ENCODE results near the gene BRPF3.

Gene BRPF3

GRCh38 chr6:36248980-36249379 lies 52.4 kb downstream of the BRPF3 start:
- no peaks in the 10 kb centered on the region for H3K9me3 Mint-ChIP-seq
- H3K27me3 Mint-ChIP-seq: peaks cover 7% of the 10 kb centered on the region
- H3K36me3 Mint-ChIP-seq (ENCODE audit: low read depth): no peaks in the 10 kb centered on the region
- peaks cover 54% of the 10 kb centered on the region for H3K4me1 Mint-ChIP-seq (ENCODE audit: low read depth)
- intact Hi-C loops (cut with micrococcal nuclease): no loop called here
- H3K4me3 Mint-ChIP-seq: no peak overlapping the region
- H3K27ac Mint-ChIP-seq: no peak overlapping the region

- Mint-ChIP-seq H3K4me1 (ENCODE audit: low read depth) (peaks cover 49% of the 10 kb centered on the region), H3K27me3 (peaks cover 7% of the 10 kb centered on the region), H3K9me3 (no peaks in the 10 kb centered on the region), H3K36me3 (ENCODE audit: low read depth) (no peaks in the 10 kb centered on the region), H3K4me3 (no peak overlapping the region), H3K27ac (no peak overlapping the region)
- intact Hi-C loops (cut with micrococcal nuclease): no loop called here
Measured at GRCh38 chr6:36249536-36249935, 53.0 kb downstream of the BRPF3 start.

- Mint-ChIP-seq H3K27me3 (peaks cover 4% of the 10 kb centered on the region), H3K27ac (no peak overlapping the region), H3K4me1 (ENCODE audit: low read depth) (peaks cover 25% of the 10 kb centered on the region), H3K4me3 (no peak overlapping the region), H3K36me3 (ENCODE audit: low read depth) (no peaks in the 10 kb centered on the region), H3K9me3 (no peaks in the 10 kb centered on the region)
- intact Hi-C loops (cut with micrococcal nuclease): no loop called here
Measured at GRCh38 chr6:36252005-36252404, 55.5 kb downstream of the BRPF3 start.

GRCh38 chr6:36263390-36264000 lies 67.0 kb downstream of the BRPF3 start:
- intact Hi-C loops (cut with micrococcal nuclease): no loop called here
- no peak overlapping the region for H3K27ac Mint-ChIP-seq
- H3K36me3 Mint-ChIP-seq (ENCODE audit: low read depth): no peaks in the 10 kb centered on the region

GRCh38 chr6:36265744-36266143 lies 69.2 kb downstream of the BRPF3 start:
- Mint-ChIP-seq H3K4me1 (ENCODE audit: low read depth) (peaks cover 25% of the 10 kb centered on the region), H3K9me3 (peaks cover 9% of the 10 kb centered on the region), H3K27ac (no peak overlapping the region), H3K36me3 (ENCODE audit: low read depth) (no peaks in the 10 kb centered on the region), H3K27me3 (peaks cover 22% of the 10 kb centered on the region), H3K4me3 (no peak overlapping the region)
- intact Hi-C loops (cut with micrococcal nuclease): no loop called here

More at GRCh38 chr6:36263390-36264000, 67.0 kb downstream of the BRPF3 start:
- Mint-ChIP-seq H3K4me1 (ENCODE audit: low read depth) (peaks cover 9% of the 10 kb centered on the region), H3K4me3 (no peak overlapping the region), H3K27me3 (peaks cover 15% of the 10 kb centered on the region), H3K9me3 (peaks cover 9% of the 10 kb centered on the region)

GRCh38 chr6:36266913-36267644 lies 70.5 kb downstream of the BRPF3 start:
- H3K36me3 Mint-ChIP-seq (ENCODE audit: low read depth): no peaks in the 10 kb centered on the region
- H3K27ac Mint-ChIP-seq: no peak overlapping the region
- intact Hi-C loops (cut with micrococcal nuclease): no loop called here
- H3K27me3 Mint-ChIP-seq: peaks cover 28% of the 10 kb centered on the region
- no peak overlapping the region for H3K4me3 Mint-ChIP-seq
- peaks cover 9% of the 10 kb centered on the region for H3K9me3 Mint-ChIP-seq
- H3K4me1 Mint-ChIP-seq (ENCODE audit: low read depth): peaks cover 32% of the 10 kb centered on the region

- no peak overlapping the region for H3K27ac Mint-ChIP-seq
- peaks cover 25% of the 10 kb centered on the region for H3K27me3 Mint-ChIP-seq
- H3K36me3 Mint-ChIP-seq (ENCODE audit: low read depth): no peaks in the 10 kb centered on the region
- peaks cover 9% of the 10 kb centered on the region for H3K9me3 Mint-ChIP-seq
- no peak overlapping the region for H3K4me3 Mint-ChIP-seq
- H3K4me1 Mint-ChIP-seq (ENCODE audit: low read depth): peaks cover 32% of the 10 kb centered on the region
- intact Hi-C loops (cut with micrococcal nuclease): no loop called here
Measured at GRCh38 chr6:36267731-36268477, 71.4 kb downstream of the BRPF3 start.

GRCh38 chr6:36268478-36269275 lies 72.1 kb downstream of the BRPF3 start:
- H3K27ac Mint-ChIP-seq: no peak overlapping the region

GRCh38 chr6:36269834-36270705 lies 73.5 kb downstream of the BRPF3 start, which contains the start of gene PNPLA1:
Gene PNPLA1, plus strand, starts transcription at chr6:36270060. Its CDS starts 400 bp downstream, at chr6:36270460.
- Mint-ChIP-seq H3K4me3 (no peak within 1 kb of the TSS), H3K27ac (peak within 1 kb of the TSS; percentile 11), H3K9me3 (peaks cover 9% of the 10 kb centered on the region), H3K4me1 (ENCODE audit: low read depth) (peaks cover 32% of the 10 kb centered on the region), H3K36me3 (ENCODE audit: low read depth) (no peaks in the 10 kb centered on the region), H3K27me3 (peaks cover 26% of the 10 kb centered on the region)
- intact Hi-C loops (cut with micrococcal nuclease): no loop called here

More at GRCh38 chr6:36268478-36269275, 72.1 kb downstream of the BRPF3 start:
- H3K4me1 Mint-ChIP-seq (ENCODE audit: low read depth): peaks cover 32% of the 10 kb centered on the region
- intact Hi-C loops (cut with micrococcal nuclease): no loop called here
- peaks cover 9% of the 10 kb centered on the region for H3K9me3 Mint-ChIP-seq
- no peak overlapping the region for H3K4me3 Mint-ChIP-seq
- H3K36me3 Mint-ChIP-seq (ENCODE audit: low read depth): no peaks in the 10 kb centered on the region
- peaks cover 28% of the 10 kb centered on the region for H3K27me3 Mint-ChIP-seq

- no peaks in the 10 kb centered on the region for H3K9me3 Mint-ChIP-seq
- H3K4me3 Mint-ChIP-seq: no peak overlapping the region
- intact Hi-C loops (cut with micrococcal nuclease): no loop called here
Measured at GRCh38 chr6:36272234-36272633, 75.7 kb downstream of the BRPF3 start.

GRCh38 chr6:36273067-36273466 lies 76.5 kb downstream of the BRPF3 start:
- H3K36me3 Mint-ChIP-seq (ENCODE audit: low read depth): no peaks in the 10 kb centered on the region
- no peak overlapping the region for H3K27ac Mint-ChIP-seq
- H3K9me3 Mint-ChIP-seq: no peaks in the 10 kb centered on the region
- no peak overlapping the region for H3K4me3 Mint-ChIP-seq
- H3K27me3 Mint-ChIP-seq: peaks cover 28% of the 10 kb centered on the region
- H3K4me1 Mint-ChIP-seq (ENCODE audit: low read depth): peaks cover 37% of the 10 kb centered on the region
- intact Hi-C loops (cut with micrococcal nuclease): no loop called here

More at GRCh38 chr6:36272234-36272633, 75.7 kb downstream of the BRPF3 start:
- Mint-ChIP-seq H3K27ac (no peak overlapping the region), H3K4me1 (ENCODE audit: low read depth) (peaks cover 38% of the 10 kb centered on the region), H3K27me3 (peaks cover 28% of the 10 kb centered on the region), H3K36me3 (ENCODE audit: low read depth) (no peaks in the 10 kb centered on the region)

- peaks cover 29% of the 10 kb centered on the region for H3K27me3 Mint-ChIP-seq
- peaks cover 37% of the 10 kb centered on the region for H3K4me1 Mint-ChIP-seq (ENCODE audit: low read depth)
- no peak overlapping the region for H3K4me3 Mint-ChIP-seq
- no peak overlapping the region for H3K27ac Mint-ChIP-seq
- no peaks in the 10 kb centered on the region for H3K36me3 Mint-ChIP-seq (ENCODE audit: low read depth)
- intact Hi-C loops (cut with micrococcal nuclease): no loop called here
- H3K9me3 Mint-ChIP-seq: no peaks in the 10 kb centered on the region
Measured at GRCh38 chr6:36273802-36274514, 77.4 kb downstream of the BRPF3 start.

Measured in dendritic cell treated with granulocyte-macrophage colony-stimulating factor and Interleukin-4, amounts not matched to agents 40 ng/mL and 50 ng/mL, for 4 days (primary cell).